HFFc6 (cell line): ENCODE results near the gene GDA. TPM values are rescaled to one million over a fixed set of nuclear protein-coding genes. Genes with fewer than 3 reads are reported as not detected.
A peak's percentile ranks its signal among the peaks of the same experiment; 100 is the strongest.
"Not testable (repeated sequence)": the region's sequence is repeated elsewhere in the genome, so short reads cannot be mapped to it uniquely, and the experiment has no call there.

ENCODE experiments used
- DNase-seq: peaks from one replicate; pipeline ENCODE4 v3.0.0-alpha.2; 2018
- H3K27ac Mint-ChIP-seq: 2 replicates; pipeline ENCODE4 v1.8.0; 2020; ENCODE audit warnings: mild to moderate bottlenecking, mixed read lengths
- H3K27me3 Mint-ChIP-seq: 2 replicates; pipeline ENCODE4 v1.8.0; 2021; ENCODE audit warnings: mild to moderate bottlenecking, moderate library complexity, mixed read lengths; ENCODE audit not compliant: insufficient read depth
- H3K36me3 Mint-ChIP-seq: 2 replicates; pipeline ENCODE4 v1.8.0; 2021; ENCODE audit warnings: low read depth, mixed read lengths
- H3K4me1 Mint-ChIP-seq: 2 replicates; pipeline ENCODE4 v1.8.0; 2020; ENCODE audit warnings: low read depth, mixed read lengths
- H3K4me3 Mint-ChIP-seq: 2 replicates; pipeline ENCODE4 v1.8.0; 2020; ENCODE audit warnings: mild to moderate bottlenecking, moderate library complexity, mixed read lengths
- H3K9me3 Mint-ChIP-seq: 2 replicates; pipeline ENCODE4 v1.8.0; 2020; ENCODE audit warnings: mild to moderate bottlenecking, mixed read lengths
- total RNA-seq, 6 experiments: library from RNA; stranded (reverse); fragmentation: NEBNext Ultra II Directional; extraction: Animal tissue kit (Norgen Biotek cat#: 25700); gene quantifications; 2 replicates in 1 of 6; 3 replicates in 5 of 6; pipeline ENCODE4 v1.2.3, GENCODE V29; 2021
- TF ChIP-seq, protein P1 (sequence below): fragments of 200-600 bp; sonication (generic); IDR thresholded peaks from 2 replicates; pipeline ENCODE4 v1.5.0; 2021; ENCODE audit warnings: antibody characterized with exemption, mild to moderate bottlenecking

GDA gene
- total RNA-seq, 6 experiments from 2014 or later: not detected

DNA sequence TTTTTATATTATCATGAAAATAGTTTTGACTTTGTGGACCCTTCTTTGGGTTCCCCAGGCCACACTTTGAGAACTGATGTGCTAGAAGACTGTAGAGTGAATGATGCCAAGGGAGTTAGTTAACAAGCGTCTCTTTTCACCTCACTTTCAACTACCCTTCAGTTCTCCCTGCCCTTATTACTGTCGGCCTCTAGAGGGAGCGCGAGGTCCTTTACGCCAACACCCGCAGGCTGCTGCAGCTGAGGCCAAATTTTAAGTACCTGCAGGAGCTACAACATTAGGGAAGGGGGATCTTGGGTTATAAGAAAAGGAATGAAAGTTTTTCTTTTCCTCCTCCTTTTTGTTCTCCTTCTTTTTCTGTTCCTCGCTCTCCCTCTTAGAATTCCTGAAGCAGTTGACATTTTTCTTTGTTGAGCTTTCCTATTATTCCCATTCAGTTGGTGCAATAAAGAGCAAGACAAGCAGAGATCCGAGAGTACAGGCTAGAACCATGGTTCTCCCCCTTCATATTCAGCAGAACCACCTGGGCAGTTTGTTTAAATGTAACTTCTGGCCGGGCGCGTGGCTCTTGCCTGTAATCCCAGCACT, 131.8 kb downstream of the GDA start:
- Mint-ChIP-seq H3K27ac (no peak overlapping the region), H3K4me1 (no peaks in the 10 kb centered on the region), H3K27me3 (peaks cover 12% of the 10 kb centered on the region), H3K9me3 (no peaks in the 10 kb centered on the region), H3K4me3 (no peak overlapping the region), H3K36me3 (no peaks in the 10 kb centered on the region)
- TF ChIP-seq, protein P1, sequence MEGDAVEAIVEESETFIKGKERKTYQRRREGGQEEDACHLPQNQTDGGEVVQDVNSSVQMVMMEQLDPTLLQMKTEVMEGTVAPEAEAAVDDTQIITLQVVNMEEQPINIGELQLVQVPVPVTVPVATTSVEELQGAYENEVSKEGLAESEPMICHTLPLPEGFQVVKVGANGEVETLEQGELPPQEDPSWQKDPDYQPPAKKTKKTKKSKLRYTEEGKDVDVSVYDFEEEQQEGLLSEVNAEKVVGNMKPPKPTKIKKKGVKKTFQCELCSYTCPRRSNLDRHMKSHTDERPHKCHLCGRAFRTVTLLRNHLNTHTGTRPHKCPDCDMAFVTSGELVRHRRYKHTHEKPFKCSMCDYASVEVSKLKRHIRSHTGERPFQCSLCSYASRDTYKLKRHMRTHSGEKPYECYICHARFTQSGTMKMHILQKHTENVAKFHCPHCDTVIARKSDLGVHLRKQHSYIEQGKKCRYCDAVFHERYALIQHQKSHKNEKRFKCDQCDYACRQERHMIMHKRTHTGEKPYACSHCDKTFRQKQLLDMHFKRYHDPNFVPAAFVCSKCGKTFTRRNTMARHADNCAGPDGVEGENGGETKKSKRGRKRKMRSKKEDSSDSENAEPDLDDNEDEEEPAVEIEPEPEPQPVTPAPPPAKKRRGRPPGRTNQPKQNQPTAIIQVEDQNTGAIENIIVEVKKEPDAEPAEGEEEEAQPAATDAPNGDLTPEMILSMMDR: peak; percentile 95
- DNase-seq: peak; percentile 60

- no peak overlapping the region for H3K4me3 Mint-ChIP-seq
- peaks cover 3% of the 10 kb centered on the region; the same call in 1 of the 2 replicates for H3K27me3 Mint-ChIP-seq
- no peaks in the 10 kb centered on the region for H3K9me3 Mint-ChIP-seq
- no peak for DNase-seq
- TF ChIP-seq, protein P1: no peak
- H3K36me3 Mint-ChIP-seq: no peaks in the 10 kb centered on the region
- no peak overlapping the region for H3K27ac Mint-ChIP-seq
- peaks cover 13% of the 10 kb centered on the region for H3K4me1 Mint-ChIP-seq
These were observed 140.2 kb downstream of the GDA start for GRCh38 chr9:72289401-72289800.

DNA sequence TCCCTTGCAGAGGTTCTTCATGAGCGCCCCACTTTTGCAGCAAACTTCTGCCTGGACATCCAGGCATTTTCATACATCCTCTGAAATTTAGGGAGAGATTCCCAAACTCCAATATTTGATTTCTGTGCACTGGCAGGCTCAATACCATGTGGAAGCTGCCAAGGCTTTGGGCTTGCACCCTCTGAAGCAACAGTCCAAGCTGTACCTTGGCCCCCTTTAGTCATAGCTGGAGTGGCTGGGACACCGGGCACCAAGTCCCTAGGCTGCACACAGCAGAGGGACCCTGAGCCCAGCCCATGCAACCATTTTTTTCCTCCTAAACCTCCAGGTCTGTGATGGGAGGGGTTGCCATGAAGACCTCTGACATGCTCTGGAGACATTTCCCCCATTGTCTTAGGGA, 141.1 kb downstream of the GDA start:
- Mint-ChIP-seq H3K9me3 (no peaks in the 10 kb centered on the region), H3K36me3 (no peaks in the 10 kb centered on the region), H3K4me3 (no peak overlapping the region), H3K27ac (no peak overlapping the region), H3K27me3 (peaks cover 3% of the 10 kb centered on the region; the same call in 1 of the 2 replicates), H3K4me1 (peaks cover 21% of the 10 kb centered on the region)
- DNase-seq: no peak
- TF ChIP-seq, protein P1: no peak

DNA sequence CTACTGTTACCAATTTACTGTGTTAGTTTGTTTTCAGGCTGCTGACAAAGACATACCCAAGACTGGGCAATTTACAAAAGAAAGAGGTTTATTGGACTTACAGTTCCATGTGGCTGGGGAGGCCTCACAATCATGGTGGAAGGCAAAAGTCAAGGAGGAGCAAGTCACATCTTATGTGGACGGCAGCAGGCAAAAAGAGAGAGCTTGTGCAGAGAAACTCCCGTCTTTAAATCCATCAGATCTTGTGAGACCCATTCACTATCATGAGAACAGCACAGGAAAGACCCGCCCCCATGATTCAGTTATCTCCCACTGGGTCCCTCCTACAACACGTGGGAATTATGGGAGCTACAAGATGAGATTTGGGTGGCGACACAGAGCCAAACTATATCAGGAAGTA, 142.3 kb downstream of the GDA start:
- peaks cover 21% of the 10 kb centered on the region for H3K4me1 Mint-ChIP-seq
- not testable (repeated sequence) for H3K27ac Mint-ChIP-seq, DNase-seq, H3K36me3 Mint-ChIP-seq, H3K4me3 Mint-ChIP-seq, H3K9me3 Mint-ChIP-seq, H3K27me3 Mint-ChIP-seq

DNA sequence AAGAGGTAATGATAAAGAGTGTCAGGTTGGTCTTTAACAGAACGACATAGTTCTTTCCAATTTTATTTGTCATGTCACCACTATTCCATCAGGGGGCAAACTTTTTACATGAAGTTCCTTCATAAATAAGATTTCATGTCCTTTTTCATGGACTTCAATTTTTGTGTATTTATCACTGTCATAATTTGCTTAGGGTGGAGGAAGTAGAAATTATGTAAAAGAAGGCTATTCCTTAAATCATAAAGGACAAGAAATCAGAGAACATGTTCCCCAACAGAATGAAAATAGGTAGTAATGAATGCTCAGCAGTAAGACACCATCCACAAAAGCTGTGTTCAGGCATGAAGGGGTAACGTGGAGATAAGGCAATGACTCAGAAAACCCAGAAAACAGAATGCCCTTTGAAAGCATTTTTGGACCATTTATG, 143.0 kb downstream of the GDA start:
- H3K4me1 Mint-ChIP-seq: peaks cover 21% of the 10 kb centered on the region
- DNase-seq: peak; percentile 35
- TF ChIP-seq, protein P1: peak; percentile 85
- H3K9me3 Mint-ChIP-seq: no peaks in the 10 kb centered on the region
- H3K36me3 Mint-ChIP-seq: no peaks in the 10 kb centered on the region
- no peak overlapping the region for H3K27ac Mint-ChIP-seq
- no peak overlapping the region; the same call in 1 of the 2 replicates for H3K4me3 Mint-ChIP-seq
- H3K27me3 Mint-ChIP-seq: peaks cover 3% of the 10 kb centered on the region; the same call in 1 of the 2 replicates

GRCh38 chr9:72292874-72293607, 143.8 kb downstream of the GDA start:
- no peaks in the 10 kb centered on the region for H3K36me3 Mint-ChIP-seq
- peak; percentile 14 for DNase-seq
- H3K9me3 Mint-ChIP-seq: no peaks in the 10 kb centered on the region
- H3K27me3 Mint-ChIP-seq: peaks cover 3% of the 10 kb centered on the region; the same call in 1 of the 2 replicates
- peaks cover 21% of the 10 kb centered on the region for H3K4me1 Mint-ChIP-seq
- TF ChIP-seq, protein P1: no peak
- no peak overlapping the region for H3K4me3 Mint-ChIP-seq
- no peak overlapping the region for H3K27ac Mint-ChIP-seq
